HG03521 (cell line): ENCODE data around the gene ZNF823.
A peak's percentile ranks its signal among the peaks of the same experiment; 100 is the strongest.

Experiments
- ATAC-seq: cut with Tn5 transposase; IDR thresholded peaks from one replicate; pipeline ENCODE4 v1.9.1; 2021; ENCODE audit warnings: mild to moderate bottlenecking, moderate library complexity; ENCODE audit not compliant: unreplicated experiment

Gene ZNF823

GRCh38 chr19:11737964-11738745 lies 591 bp downstream of the ZNF823 start:
- ATAC-seq = peak; percentile 27

DNA sequence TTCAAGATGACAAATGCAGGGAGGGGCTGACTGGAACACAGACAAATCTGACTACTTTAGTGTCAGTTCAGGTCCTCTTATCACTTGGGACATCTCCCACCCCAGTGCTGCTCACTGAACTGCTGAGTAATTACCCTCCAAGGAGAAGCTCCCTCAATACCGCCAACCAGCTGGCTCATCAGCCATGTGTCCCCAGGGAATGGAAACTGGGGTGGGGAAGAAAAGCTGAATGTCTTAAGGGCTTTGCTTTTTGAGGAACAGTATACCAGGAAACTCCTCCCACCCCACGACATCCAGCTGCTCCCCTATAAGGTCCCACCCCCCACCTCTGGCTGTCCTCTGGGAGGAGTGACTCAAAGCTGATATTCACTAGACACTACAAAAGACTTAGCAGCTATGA lies 2.0 kb downstream of the ZNF823 start:
- ATAC-seq = no peak

GRCh38 chr19:11735375-11735774 lies 3.4 kb downstream of the ZNF823 start:
- ATAC-seq = no peak

DNA sequence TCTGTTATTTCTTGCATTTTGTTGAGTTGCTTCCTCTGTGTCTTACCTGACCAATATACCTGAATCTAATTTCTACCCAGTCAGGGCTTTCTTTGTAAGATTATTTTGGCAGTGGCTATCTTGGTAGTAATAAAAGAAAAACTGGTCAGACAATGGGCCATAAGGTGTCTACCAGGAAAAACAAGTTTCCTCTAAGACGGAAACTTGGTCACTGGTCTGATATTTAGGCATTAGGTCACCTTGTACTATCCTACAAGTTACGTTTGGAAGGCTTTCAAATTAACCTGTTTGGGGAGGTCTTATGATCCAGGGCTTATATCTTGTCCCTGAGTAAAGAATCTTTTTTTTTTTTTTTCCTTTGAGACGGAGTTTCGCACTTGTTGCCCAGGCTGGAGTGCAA lies 9.2 kb downstream of the ZNF823 start:
- no peak for ATAC-seq

GRCh38 chr19:11722414-11722813 lies 16.3 kb downstream of the ZNF823 start:
- no peak for ATAC-seq

- no peak for ATAC-seq
Measured at GRCh38 chr19:11721681-11722080, 17.1 kb downstream of the ZNF823 start.

DNA sequence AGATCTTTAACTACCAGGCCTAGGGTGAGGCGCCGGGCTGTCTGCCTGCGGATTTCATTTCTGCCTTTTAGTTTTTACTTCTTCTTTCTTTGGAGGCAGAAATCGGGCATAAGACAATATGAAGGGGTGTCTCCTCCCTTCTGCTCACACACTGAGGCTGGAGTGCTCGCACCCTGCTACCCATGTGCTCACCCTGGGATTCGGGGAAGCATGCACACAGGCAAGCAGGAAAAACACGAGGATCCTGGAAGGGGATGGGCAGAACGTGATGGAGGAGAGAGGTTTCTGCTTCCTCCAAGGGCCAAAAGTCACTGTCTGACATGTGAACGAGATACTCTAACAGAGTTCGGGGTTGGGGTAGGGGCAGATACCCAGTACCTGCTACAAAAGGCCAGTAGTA lies 28.4 kb downstream of the ZNF823 start:
- no peak for ATAC-seq

DNA sequence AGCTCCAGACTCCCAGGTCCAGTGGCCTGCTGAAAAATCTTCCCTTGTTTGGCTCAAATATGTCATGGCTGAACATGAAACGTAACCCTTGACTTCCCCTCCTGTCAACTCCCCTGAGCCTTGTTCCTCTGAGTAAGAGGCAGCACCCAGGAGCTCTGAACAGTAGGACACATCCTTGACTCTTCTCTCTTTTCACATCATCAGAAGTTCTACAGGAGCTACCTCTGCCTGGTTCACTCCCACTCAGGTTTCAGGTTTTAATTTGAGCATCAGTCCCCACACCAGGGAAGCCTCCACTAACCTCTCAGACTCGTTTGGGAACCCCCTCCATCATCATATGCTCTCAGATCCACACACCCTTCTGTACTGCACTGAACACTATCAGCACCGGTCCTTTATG lies 30.3 kb downstream of the ZNF823 start:
- no peak for ATAC-seq

- ATAC-seq = no peak
Measured at GRCh38 chr19:11705474-11705873, 33.3 kb downstream of the ZNF823 start.

- ATAC-seq = no peak
Measured at GRCh38 chr19:11704626-11705025, 34.1 kb downstream of the ZNF823 start.

GRCh38 chr19:11699931-11700794 lies 38.6 kb downstream of the ZNF823 start:
- no peak for ATAC-seq

DNA sequence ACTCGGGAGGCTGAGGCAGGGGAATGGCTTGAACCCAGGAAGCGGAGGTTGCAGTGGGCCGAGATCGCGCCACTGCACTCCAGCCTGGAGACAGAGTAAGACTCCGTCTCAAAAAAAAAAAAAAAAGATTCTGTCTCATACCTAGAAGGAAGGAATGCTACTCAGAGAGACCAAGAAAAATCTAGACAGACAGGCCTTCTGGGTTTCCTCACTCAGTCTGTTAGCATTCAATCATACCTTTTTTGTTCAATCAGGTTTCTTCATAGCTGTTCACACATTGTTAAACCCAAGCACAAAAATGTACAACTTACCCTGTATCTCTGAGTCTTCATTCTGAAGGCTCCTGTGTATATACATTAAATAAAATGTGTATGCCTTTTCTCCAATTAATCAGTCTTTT lies 40.5 kb downstream of the ZNF823 start:
- ATAC-seq = no peak

- ATAC-seq = no peak
Measured at GRCh38 chr19:11697284-11697855, 41.4 kb downstream of the ZNF823 start.

DNA sequence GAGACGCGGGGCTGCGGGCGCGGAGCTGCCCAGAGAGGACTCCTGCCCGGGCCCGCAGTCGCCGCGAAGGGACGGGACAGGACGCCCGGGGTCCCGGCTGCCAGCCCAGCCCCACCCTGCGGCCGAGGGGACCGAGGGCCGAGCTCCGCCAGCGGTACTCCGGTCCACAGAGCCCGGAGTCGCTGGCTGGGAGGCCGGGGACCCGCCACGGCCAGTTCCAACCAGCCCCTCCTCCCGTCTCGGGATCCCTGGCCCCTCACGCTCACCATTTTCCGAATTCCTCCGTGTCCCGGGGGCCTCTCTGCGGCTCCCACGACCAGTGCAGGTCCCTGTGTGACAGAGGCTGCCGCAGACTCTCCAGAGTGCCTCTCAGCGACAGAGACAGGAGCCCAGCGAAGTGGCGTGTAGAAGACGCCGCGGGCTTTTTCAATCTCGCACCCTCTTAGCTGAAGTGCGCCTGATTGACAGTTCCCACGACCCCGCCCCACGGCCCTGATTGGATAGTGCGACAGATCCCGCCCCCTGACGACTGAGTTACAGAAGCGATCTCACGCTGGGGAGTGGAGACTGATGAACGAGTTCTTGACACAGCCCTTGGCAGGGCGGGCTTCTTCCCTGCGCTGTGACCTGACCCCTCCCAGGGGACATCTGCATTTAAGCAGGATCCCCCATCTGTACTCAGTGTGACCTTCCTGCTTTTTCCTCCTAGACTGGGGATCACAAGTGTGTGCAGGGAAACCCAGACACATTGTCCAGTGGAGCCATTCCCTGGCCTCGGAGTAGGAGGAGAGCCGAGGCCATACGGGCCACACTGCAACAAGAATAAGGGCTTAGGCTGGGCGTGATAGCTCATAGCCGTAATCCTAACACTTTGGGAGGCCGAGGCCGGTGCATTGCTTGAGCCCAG lies 44.0 kb downstream of the ZNF823 start:
- peak; percentile 67 for ATAC-seq

- ATAC-seq = no peak
Measured at GRCh38 chr19:11693505-11694499, 44.9 kb downstream of the ZNF823 start.

DNA sequence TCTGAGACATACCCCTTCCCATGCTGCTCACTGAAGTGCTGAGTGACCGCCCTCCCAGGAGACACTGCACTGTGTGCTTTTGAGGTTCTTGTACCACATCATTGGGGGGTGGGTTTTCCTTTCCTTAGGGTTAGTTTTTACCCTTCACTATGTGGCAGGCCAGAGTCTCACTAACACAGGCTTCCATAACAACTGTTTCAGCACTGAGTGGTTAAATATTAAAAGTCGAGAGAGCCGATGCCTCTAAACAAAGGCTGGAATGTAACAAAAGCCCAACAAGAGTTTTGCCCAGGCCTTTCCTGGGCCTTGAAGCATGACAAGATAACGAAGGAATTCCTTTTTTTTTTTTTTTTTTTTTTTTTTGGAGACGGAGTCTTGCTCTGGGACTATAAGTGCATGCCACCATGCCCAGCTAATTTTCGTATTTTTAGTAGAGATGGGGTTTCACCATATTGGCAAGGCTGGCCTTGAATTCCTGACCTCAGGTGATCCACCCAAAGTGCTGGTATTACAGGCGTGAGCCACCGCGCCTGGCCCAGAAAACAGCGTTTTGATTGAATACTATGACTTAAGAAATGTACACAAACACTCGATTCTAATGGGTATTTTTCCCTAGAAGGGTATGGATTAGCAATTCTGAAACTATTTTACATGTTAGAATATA lies 46.5 kb downstream of the ZNF823 start:
- no peak for ATAC-seq

GRCh38 chr19:11685676-11686650 lies 52.8 kb downstream of the ZNF823 start:
- no peak for ATAC-seq
